ENCODE results near the gene SIM2.

GRCh38 chr21:36792505-36792967 is 93.6 kb downstream of the SIM2 start:
- TF ChIP-seq POLR2AphosphoS5 (IDR thresholded peaks at IDR 0.05; ENCODE audit: low read depth) = no peak
- TF ChIP-seq REST (IDR thresholded peaks at IDR 0.05; ENCODE audit: insufficient replicate concordance, low read depth) = no peak
